Effector memory CD8-positive, alpha-beta T cell (primary cell): Measurements from ENCODE around the gene HIPK2.

ENCODE experiments used
- ATAC-seq: fragments of 150-1000 bp; cut with Tn5 transposase; replicated peaks from 2 replicates; pipeline ENCODE4 v1.10.0; 2021; ENCODE audit warnings: mild to moderate bottlenecking, moderate library complexity
- DNase-seq, 3 experiments: peaks; one replicate each; pipeline ENCODE4 v3.0.0; 2021
- H3K27ac Mint-ChIP-seq, 2 donors: one replicate each; pipeline ENCODE4 v1.8.0; 2022; ENCODE audit warnings: mild to moderate bottlenecking in 2 of 2, mixed read lengths in 2 of 2, moderate library complexity in 2 of 2
- H3K27me3 Mint-ChIP-seq, 2 donors: one replicate each; pipeline ENCODE4 v1.8.0; 2022; ENCODE audit warnings: mixed read lengths in 2 of 2
- H3K36me3 Mint-ChIP-seq: one replicate; pipeline ENCODE4 v1.8.0; 2022; ENCODE audit warnings: mild to moderate bottlenecking, moderate library complexity, mixed read lengths; ENCODE audit not compliant: insufficient read depth
- H3K4me1 Mint-ChIP-seq, 2 donors: one replicate each; pipeline ENCODE4 v1.8.0; 2022; ENCODE audit warnings: low read depth in 2 of 2, mixed read lengths in 2 of 2
- H3K4me3 Mint-ChIP-seq, 2 donors: one replicate each; pipeline ENCODE4 v1.8.0; 2022; ENCODE audit warnings: mild to moderate bottlenecking in 2 of 2, mixed read lengths in 2 of 2, moderate library complexity in 2 of 2
- H3K9me3 Mint-ChIP-seq, 2 donors: one replicate each; pipeline ENCODE4 v1.8.0; 2022; ENCODE audit warnings: mixed read lengths in 2 of 2

Gene HIPK2

DNA sequence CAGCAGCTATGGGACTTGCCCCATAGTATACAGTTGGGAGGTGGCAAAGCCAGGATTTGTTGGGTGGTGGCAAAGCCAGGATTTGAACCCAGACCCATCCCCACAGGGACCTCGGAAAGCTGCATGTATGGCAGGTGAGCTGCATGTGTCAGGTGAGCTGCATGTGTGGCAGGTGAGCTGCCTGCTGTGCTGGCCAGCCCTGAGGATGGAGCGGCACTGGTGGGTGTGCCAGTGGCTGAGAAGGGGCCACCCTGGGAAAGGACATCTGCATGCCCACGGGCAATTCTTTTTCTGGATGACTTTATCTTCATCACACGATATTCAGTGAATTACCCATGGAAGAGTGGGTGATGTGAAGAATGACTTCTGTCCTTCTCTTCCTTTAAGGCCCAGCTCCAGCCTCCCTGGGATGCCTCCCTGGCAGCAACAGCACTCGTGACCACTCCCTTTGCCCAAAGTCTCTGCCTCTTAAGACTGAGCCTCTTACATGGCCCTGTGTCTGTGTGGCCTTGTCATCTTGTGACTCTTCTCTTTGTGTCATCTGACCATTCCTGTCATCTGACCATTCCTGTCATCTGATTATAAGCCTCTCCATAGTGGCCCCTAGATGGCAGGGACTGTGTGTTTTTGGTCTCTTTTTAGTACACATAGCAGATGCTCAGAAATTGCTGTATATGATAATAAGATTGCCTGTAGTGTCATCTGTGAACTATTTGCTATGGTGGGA lies 229.3 kb downstream of the HIPK2 start:
- Mint-ChIP-seq H3K36me3 (no peaks in the 10 kb centered on the region), H3K27ac (no peak overlapping the region), H3K4me1 (no peaks in the 10 kb centered on the region), H3K4me3 (no peak overlapping the region), H3K9me3 (no peaks in the 10 kb centered on the region), H3K27me3 (peaks cover 0 to 15% of the 10 kb centered on the region in 2 donors)
- ATAC-seq: no peak
- no peak for DNase-seq

GRCh38 chr7:139544645-139545044 lies 233.2 kb downstream of the HIPK2 start:
- Mint-ChIP-seq H3K4me3 (no peak overlapping the region), H3K4me1 (no peaks in the 10 kb centered on the region), H3K27me3 (peaks cover 0 to 12% of the 10 kb centered on the region in 2 donors), H3K27ac (no peak overlapping the region), H3K36me3 (no peaks in the 10 kb centered on the region), H3K9me3 (no peaks in the 10 kb centered on the region)
- DNase-seq (no peak), ATAC-seq (no peak)

DNA sequence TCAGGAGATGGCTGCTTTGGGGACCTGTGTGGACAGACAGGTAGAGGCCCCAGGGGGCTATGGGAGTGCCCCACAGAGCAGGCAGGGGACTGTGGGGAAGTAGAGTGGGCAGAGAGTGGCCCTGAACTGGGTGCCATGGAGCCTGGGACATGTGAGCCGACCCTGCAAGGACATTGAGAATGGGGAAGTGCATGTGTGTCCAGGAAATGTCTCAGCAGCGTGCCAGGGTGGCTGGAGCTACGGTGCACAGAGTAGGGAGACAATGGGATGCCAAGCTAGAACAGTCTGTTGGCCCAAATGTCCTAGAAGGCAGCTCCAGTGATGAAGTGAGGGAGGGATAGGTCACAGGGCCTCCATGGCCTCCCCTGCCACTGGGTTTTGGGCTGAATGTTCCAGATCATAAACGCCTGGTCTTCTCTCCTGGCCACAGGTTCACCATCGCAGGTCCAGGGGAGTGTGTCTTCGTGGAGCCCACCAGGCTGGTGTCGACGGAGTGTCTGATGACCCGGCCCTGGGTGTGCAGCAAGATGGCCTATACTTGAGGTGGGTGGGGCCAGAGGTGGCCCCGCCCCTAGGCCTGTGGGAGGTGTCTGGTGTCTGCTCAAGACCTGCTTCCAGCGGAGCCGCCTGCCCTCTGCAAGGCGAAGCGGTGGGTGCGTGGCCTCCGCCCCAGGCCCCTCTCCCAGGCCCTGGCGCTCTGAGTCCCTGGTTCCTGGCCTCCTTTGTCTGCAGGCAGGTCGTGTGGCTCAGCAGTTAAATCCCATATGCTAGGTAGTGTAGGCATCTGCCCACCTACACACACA lies 233.8 kb downstream of the HIPK2 start:
- no peaks in the 10 kb centered on the region for H3K36me3 Mint-ChIP-seq
- H3K27ac Mint-ChIP-seq: no peak overlapping the region
- H3K4me3 Mint-ChIP-seq: no peak overlapping the region
- ATAC-seq (no peak), DNase-seq (no peak)
- H3K4me1 Mint-ChIP-seq: no peaks in the 10 kb centered on the region
- no peaks in the 10 kb centered on the region for H3K9me3 Mint-ChIP-seq
- peaks cover 0 to 12% of the 10 kb centered on the region in 2 donors for H3K27me3 Mint-ChIP-seq

DNA sequence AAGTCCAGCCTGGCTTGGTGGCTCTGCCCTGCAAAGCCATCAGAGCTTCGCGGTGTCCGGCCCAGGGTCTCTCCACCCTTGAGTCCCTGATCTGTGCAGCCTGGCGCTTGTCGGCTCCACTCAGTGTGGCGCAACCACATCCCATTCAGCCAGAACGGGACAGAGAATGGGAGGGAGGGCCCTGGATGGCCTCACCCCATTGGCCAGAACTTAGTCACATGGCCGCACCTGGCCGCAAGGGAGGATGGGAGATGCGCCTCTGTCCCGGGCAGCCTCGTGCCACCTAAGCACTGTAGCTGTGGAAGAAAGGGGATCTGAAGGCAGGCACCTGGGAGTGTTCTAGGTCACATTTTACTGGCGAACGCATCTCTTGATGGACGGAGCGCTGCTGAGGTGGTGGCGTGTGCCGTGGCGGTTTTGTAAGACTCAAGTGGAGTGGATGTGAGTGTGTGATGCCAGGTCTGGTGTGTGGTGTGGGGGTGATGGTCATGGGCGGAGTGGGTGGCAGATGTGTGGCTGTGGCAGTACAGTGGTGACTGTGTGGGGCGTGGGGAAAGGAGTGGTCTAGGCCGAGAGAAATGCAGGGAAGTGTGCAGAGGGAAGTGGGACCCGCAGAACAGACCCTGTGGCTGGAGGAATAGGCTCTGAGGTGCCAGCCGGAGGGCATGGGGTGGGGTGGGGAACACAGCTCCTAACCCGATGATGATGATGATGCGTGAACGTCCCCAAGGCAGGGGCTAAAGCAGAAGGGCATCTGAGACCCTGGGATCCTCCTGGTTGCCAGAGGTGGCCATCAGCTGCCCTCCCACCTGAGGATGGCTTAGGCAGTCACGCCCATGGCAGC lies 235.3 kb downstream of the HIPK2 start:
- no peak overlapping the region for H3K4me3 Mint-ChIP-seq
- no peaks in the 10 kb centered on the region for H3K4me1 Mint-ChIP-seq
- ATAC-seq (no peak), DNase-seq (no peak)
- peaks cover 0 to 12% of the 10 kb centered on the region in 2 donors for H3K27me3 Mint-ChIP-seq
- no peaks in the 10 kb centered on the region for H3K36me3 Mint-ChIP-seq
- no peaks in the 10 kb centered on the region for H3K9me3 Mint-ChIP-seq
- H3K27ac Mint-ChIP-seq: no peak overlapping the region

DNA sequence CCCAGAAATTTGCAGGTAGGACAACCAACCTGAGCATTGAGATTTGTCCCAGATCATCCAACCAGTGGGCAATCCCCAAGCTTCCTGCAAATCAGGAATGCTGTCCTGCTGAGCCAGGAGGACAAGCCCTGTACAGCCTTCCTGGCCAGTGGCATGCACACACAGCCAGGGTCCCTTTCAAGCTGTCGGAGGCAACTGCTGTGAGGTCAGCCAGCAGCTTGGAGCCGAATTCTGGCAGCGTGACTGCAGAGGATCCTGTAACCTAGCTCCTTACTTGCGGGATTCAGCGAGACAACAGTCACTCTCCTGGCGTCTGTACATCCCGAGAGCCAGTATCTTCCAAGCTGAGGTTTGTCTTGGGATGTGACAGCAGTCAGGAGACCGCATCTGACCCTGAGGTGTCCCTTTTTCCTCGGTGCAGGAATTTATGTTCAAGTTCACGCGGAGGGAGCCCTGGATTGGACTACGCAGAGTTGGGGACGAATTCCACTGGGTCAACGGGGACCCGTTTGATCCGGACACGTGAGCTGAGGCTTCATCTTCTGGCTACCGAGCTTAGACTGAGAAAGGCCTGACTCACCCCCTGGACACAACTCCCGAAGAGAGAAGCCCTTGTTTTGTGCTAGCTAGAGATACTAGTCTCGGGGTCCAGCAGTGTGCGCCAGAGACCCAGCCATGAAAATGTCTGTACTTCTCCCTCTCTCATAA lies 236.0 kb downstream of the HIPK2 start:
- no peaks in the 10 kb centered on the region for H3K4me1 Mint-ChIP-seq
- ATAC-seq: no peak

DNA sequence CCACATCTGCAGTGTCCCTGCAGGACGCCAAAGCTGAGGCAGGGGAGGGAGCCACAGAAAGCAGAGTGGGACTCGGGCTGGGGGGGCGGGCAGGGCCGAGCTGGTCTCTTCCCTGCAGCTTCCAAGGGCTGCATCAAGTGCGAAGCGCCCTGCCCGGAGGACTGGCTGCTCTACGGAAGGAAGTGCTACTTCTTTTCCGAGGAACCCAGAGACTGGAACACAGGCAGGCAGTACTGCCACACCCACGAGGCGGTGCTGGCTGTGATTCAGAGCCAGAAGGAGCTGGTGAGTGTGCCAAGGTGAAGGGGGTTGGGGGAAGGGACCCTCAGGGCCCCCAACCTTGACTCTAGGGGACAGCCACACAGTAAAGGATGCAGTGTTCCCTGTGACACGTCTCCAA lies 237.6 kb downstream of the HIPK2 start:
- H3K27me3 Mint-ChIP-seq: peaks cover 0 to 5% of the 10 kb centered on the region in 2 donors
- DNase-seq (no peak), ATAC-seq (no peak)
- H3K4me1 Mint-ChIP-seq: no peaks in the 10 kb centered on the region
- H3K36me3 Mint-ChIP-seq: no peaks in the 10 kb centered on the region
- H3K27ac Mint-ChIP-seq: no peak overlapping the region
- H3K9me3 Mint-ChIP-seq: no peaks in the 10 kb centered on the region
- no peak overlapping the region for H3K4me3 Mint-ChIP-seq

More for the DNA sequence above, 236.0 kb downstream of the HIPK2 start:
- no peak for DNase-seq
- Mint-ChIP-seq H3K36me3 (no peaks in the 10 kb centered on the region), H3K9me3 (no peaks in the 10 kb centered on the region), H3K4me3 (no peak overlapping the region), H3K27me3 (peaks cover 0 to 12% of the 10 kb centered on the region in 2 donors), H3K27ac (no peak overlapping the region)

DNA sequence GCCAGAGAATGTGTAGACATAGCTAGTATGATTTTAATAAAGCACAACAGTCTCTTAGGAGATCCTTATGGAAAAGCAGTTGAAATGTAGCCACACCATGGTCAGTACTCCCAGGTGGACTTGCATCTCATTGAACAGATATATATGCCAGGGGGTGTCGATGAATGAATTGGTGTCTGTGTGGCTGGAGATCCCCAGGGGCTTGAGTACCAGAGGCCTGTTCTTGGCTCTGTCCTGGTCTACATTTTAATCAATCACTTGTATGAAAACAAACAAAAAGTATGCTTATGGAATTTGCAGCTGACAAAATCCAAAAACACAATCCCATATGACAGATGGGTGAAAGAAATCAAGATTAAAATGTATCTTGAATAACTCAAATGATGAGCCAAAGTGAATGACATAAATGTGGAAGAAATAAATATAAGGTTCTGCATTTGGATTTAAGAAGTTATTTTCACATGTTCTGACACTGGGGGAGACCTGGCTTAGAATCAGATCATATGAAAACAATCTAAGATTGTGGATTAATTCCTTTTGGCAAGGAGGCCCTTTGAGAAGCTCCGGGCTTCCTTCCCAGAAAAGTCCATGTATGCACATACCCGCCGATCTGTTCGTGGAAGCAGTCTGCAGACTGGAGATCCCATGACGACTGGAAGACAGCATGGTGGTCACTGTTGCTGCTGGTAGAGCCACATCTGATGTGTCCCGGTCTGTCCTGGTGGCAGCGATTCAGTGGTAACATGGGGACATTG lies 238.7 kb downstream of the HIPK2 start:
- Mint-ChIP-seq H3K27me3 (peaks cover 1 to 4% of the 10 kb centered on the region in 2 donors), H3K9me3 (no peaks in the 10 kb centered on the region), H3K36me3 (no peaks in the 10 kb centered on the region), H3K27ac (no peak overlapping the region), H3K4me1 (no peaks in the 10 kb centered on the region), H3K4me3 (no peak overlapping the region)
- no peak for DNase-seq
- no peak for ATAC-seq

DNA sequence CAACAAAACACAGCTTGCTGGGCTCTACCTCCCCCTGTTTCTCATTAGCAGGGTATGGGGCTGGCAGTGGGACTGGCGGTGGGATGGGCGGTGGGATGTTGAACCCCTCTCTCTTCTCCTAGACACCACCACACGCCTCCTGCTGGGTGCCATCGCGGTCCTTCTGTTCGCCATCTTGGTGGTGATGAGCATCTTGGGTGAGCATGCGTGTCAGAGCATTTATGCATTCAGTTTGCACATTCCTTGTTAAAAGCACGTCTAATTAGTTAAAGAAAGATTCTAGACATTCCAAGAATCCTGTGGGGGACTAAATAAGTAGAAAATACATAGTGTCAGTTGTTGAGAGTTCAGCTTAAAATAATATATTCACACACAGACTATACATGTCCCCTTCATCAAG lies 241.6 kb downstream of the HIPK2 start:
- Mint-ChIP-seq H3K4me3 (no peak overlapping the region), H3K9me3 (no peaks in the 10 kb centered on the region), H3K27me3 (peaks cover 17 to 18% of the 10 kb centered on the region in 2 donors), H3K36me3 (no peaks in the 10 kb centered on the region), H3K27ac (no peak overlapping the region), H3K4me1 (no peaks in the 10 kb centered on the region)
- DNase-seq: no peak
- ATAC-seq: no peak

GRCh38 chr7:139534966-139535651 lies 242.7 kb downstream of the HIPK2 start:
- ATAC-seq (no peak), DNase-seq (no peak)
- H3K4me1 Mint-ChIP-seq: no peaks in the 10 kb centered on the region
- H3K27me3 Mint-ChIP-seq: peaks cover 17 to 21% of the 10 kb centered on the region in 2 donors
- H3K27ac Mint-ChIP-seq: no peak overlapping the region
- H3K36me3 Mint-ChIP-seq: no peaks in the 10 kb centered on the region
- H3K4me3 Mint-ChIP-seq: no peak overlapping the region
- H3K9me3 Mint-ChIP-seq: no peaks in the 10 kb centered on the region

DNA sequence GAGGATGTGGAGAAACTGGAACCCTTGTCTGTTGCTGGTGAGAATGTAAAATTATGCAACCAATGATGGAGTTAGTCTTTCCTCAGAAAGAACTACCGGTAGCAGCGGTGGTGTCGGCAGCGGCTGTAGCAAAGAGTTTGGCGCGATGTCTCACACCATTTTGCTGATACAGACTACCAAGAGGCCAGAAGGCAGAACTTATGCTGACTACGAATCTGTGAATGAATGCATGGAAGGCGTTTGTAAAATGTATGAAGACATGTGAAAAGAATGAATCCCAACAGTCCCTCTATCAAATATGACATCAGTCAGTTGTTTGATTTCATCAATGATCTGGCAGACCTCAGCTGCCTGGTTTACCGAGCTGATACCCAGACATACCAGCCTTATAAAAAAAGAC lies 243.7 kb downstream of the HIPK2 start:
- Mint-ChIP-seq H3K4me1 (no peaks in the 10 kb centered on the region), H3K4me3 (no peak overlapping the region), H3K9me3 (no peaks in the 10 kb centered on the region), H3K36me3 (no peaks in the 10 kb centered on the region), H3K27me3 (peaks cover 17 to 32% of the 10 kb centered on the region in 2 donors), H3K27ac (no peak overlapping the region)
- no peak for DNase-seq
- ATAC-seq: no peak

GRCh38 chr7:139532636-139533155 lies 245.1 kb downstream of the HIPK2 start:
- Mint-ChIP-seq H3K27me3 (peaks cover 28 to 46% of the 10 kb centered on the region in 2 donors), H3K9me3 (no peaks in the 10 kb centered on the region), H3K4me3 (no peak overlapping the region), H3K27ac (no peak overlapping the region), H3K4me1 (no peaks in the 10 kb centered on the region), H3K36me3 (no peaks in the 10 kb centered on the region)
- no peak for ATAC-seq
- no peak for DNase-seq

DNA sequence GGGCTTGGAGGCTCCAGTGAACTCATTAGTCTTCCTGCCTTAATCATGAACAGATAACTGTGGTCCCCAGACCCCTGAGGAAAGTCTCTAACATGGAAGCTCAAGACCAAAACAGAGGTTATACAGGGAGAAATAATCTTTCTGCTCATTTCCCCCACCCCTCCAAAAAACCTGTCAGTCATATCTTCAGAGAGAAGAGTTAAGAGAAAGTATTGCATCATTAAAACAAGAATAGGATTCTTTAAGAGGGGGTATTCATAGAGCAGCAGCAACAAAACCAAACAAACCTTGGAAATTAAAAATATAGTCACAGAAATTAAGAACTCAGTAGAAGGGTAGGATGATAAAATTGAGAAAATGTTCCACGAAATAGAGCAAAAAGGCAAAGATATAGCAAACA lies 246.7 kb downstream of the HIPK2 start:
- Mint-ChIP-seq H3K4me3 (no peak overlapping the region), H3K27ac (no peak overlapping the region), H3K9me3 (no peaks in the 10 kb centered on the region), H3K36me3 (no peaks in the 10 kb centered on the region), H3K4me1 (peaks cover 0 to 3% of the 10 kb centered on the region in 2 donors), H3K27me3 (peaks cover 34 to 62% of the 10 kb centered on the region in 2 donors)
- ATAC-seq (no peak), DNase-seq (no peak)
